RWPE2 (cell line): ENCODE measurements around the gene MTUS2.

Source experiments
- ATAC-seq: fragments of 200-7000 bp; cut with Tn5 transposase; 3 replicates; pipeline ENCODE4 v1.9.1; 2021; ENCODE audit warnings: low read depth
- DNase-seq: peaks from one replicate; pipeline ENCODE4 v3.0.0-alpha.2; 2020; ENCODE audit warnings: low spot score
- H3K27ac ChIP-seq: fragments of 450-650 bp; 2 replicates; pipeline ENCODE4 v1.5.1; 2017; ENCODE audit warnings: mild to moderate bottlenecking; ENCODE audit not compliant: poor library complexity, severe bottlenecking
- H3K27me3 ChIP-seq: fragments of 250-450 bp; sonication (Bioruptor Pico); 2 replicates; pipeline ENCODE4 v1.5.1; 2021; ENCODE audit warnings: mild to moderate bottlenecking, moderate library complexity; ENCODE audit not compliant: insufficient read depth, poor library complexity, severe bottlenecking
- H3K36me3 ChIP-seq: fragments of 250-450 bp; sonication (Bioruptor Pico); 2 replicates; pipeline ENCODE4 v1.5.1; 2020; ENCODE audit warnings: low read depth, mild to moderate bottlenecking, moderate library complexity
- H3K4me1 ChIP-seq: fragments of 250-450 bp; sonication (Bioruptor Pico); 2 replicates; pipeline ENCODE4 v1.5.1; 2021; ENCODE audit warnings: mild to moderate bottlenecking, moderate library complexity; ENCODE audit not compliant: insufficient read depth, poor library complexity, severe bottlenecking
- H3K4me3 ChIP-seq: fragments of 250-450 bp; sonication (Bioruptor Pico); 2 replicates; pipeline ENCODE4 v1.5.1; 2021; ENCODE audit warnings: mild to moderate bottlenecking, moderate library complexity; ENCODE audit not compliant: severe bottlenecking
- H3K9me3 ChIP-seq: fragments of 250-450 bp; sonication (Bioruptor Pico); 2 replicates; pipeline ENCODE4 v1.5.1; 2021; ENCODE audit warnings: mild to moderate bottlenecking, moderate library complexity; ENCODE audit not compliant: severe bottlenecking
- CTCF ChIP-seq: fragments of 450-650 bp; IDR thresholded peaks from one replicate; pipeline ENCODE4 v1.5.1; 2017; ENCODE audit warnings: mild to moderate bottlenecking, moderate library complexity; ENCODE audit not compliant: poor library complexity, severe bottlenecking

Gene MTUS2

GRCh38 chr13:29162638-29163235 lies 342.6 kb downstream of the MTUS2 start:
- DNase-seq, result no peak
- no peaks in the 10 kb centered on the region for H3K9me3 ChIP-seq
- H3K27me3 ChIP-seq, result peaks cover 7% of the 10 kb centered on the region
- H3K27ac ChIP-seq, result no peak overlapping the region
- no peak for TF ChIP-seq CTCF
- no peaks in the 10 kb centered on the region for H3K36me3 ChIP-seq
- no peak overlapping the region for H3K4me3 ChIP-seq
- no peaks in the 10 kb centered on the region for H3K4me1 ChIP-seq
- ATAC-seq, result no peak

GRCh38 chr13:29164116-29164515 lies 344.0 kb downstream of the MTUS2 start:
- no peak for TF ChIP-seq CTCF
- no peak for ATAC-seq
- Histone ChIP-seq H3K27ac (no peak overlapping the region), H3K9me3 (no peaks in the 10 kb centered on the region), H3K4me1 (no peaks in the 10 kb centered on the region), H3K4me3 (no peak overlapping the region), H3K27me3 (peaks cover 2% of the 10 kb centered on the region), H3K36me3 (no peaks in the 10 kb centered on the region)
- DNase-seq, result no peak

GRCh38 chr13:29165216-29165615 lies 345.1 kb downstream of the MTUS2 start:
- Histone ChIP-seq H3K27me3 (no peaks in the 10 kb centered on the region), H3K36me3 (no peaks in the 10 kb centered on the region), H3K27ac (no peak overlapping the region), H3K4me3 (no peak overlapping the region), H3K9me3 (no peaks in the 10 kb centered on the region), H3K4me1 (no peaks in the 10 kb centered on the region)
- no peak for TF ChIP-seq CTCF
- ATAC-seq (no peak), DNase-seq (no peak)

GRCh38 chr13:29165840-29166239 lies 345.7 kb downstream of the MTUS2 start:
- ATAC-seq (no peak), DNase-seq (no peak)
- Histone ChIP-seq H3K4me1 (no peaks in the 10 kb centered on the region), H3K4me3 (no peak overlapping the region), H3K27ac (no peak overlapping the region), H3K27me3 (no peaks in the 10 kb centered on the region), H3K36me3 (no peaks in the 10 kb centered on the region), H3K9me3 (no peaks in the 10 kb centered on the region)
- TF ChIP-seq CTCF, result no peak

GRCh38 chr13:29170436-29171082 lies 350.4 kb downstream of the MTUS2 start:
- Histone ChIP-seq H3K9me3 (no peaks in the 10 kb centered on the region), H3K27me3 (no peaks in the 10 kb centered on the region), H3K4me1 (no peaks in the 10 kb centered on the region), H3K27ac (no peak overlapping the region), H3K4me3 (no peak overlapping the region), H3K36me3 (no peaks in the 10 kb centered on the region)
- no peak for DNase-seq
- no peak for TF ChIP-seq CTCF
- ATAC-seq, result no peak
